Cortex of kidney (tissue), 1 donor: ENCODE measurements around the gene ANO8.
A peak's percentile ranks its signal among the peaks of the same experiment; 100 is the strongest.
"Not testable (repeated sequence)": the region's sequence is repeated elsewhere in the genome, so short reads cannot be mapped to it uniquely, and the experiment has no call there.

Experiments
- DNase-seq: peaks from one replicate; lab custom pipeline; 2025; lab: John Stamatoyannopoulos, UW

Gene ANO8

DNA sequence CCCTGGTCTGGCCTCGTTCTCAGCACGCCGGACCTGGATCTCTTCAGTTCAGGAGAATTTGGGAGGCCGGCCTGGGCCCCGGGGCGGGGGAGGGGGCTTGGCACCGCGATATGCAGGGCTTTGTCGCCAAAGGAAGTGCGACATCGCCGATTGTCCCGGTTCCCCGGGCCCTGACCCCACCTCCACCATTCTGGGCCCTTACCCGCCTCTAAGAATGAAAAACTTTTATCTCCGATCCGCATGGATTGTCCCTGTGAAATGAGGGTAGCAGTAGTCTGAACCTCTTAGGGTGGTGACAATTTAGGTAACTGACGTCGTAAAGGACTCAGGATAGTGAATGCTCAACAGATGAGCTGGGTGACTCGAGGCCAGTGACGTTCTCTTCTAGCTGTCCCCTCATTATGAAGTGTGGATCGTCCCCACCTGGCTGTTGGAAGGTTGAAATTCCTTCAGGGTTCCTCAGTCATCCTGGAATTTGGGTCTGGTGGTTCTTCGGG is 24.6 kb downstream of the ANO8 start:
- DNase-seq, result no peak

DNA sequence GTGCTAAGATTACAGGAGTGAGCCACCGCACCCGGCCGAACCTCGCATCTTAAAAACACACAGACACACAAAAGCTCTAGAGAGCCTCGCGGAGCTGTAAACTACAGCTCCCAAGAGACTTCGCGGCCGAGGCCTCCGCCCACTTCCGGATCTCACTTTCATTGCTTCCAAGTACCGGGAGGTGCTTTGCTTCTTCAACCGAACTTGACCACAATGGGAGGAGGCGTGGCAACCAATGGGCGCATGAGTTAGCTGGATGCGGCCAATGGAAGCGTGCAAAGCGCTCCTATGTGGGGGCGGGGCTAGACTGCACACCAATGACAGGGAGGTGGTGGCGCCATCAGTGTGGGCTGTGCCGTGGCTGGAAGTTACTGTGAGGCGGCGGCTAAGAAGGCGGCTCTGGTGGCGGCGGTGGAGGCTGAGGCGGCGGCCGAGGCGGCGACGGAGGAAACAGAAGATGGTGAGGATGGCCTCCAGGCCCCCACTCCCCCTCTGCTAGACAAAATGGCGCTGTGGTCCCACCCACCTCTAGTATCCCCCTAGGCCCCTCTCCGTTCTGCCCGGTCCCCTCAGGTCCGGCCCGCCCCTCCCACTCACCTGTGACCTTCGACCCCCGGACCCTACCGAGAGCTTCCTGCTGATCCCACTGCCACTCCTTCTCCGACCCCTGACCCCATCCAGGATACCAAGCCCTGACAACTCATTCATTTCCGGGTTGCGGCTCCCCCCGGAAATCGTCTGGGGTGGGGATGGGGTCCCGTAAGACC is 25.3 kb downstream of the ANO8 start, which contains the start of gene DDA1:
Gene DDA1, plus strand, starts transcription at position 366 of the 767 bp plus-strand sequence. Its CDS starts 92 bp downstream, at position 458.
- no peak for DNase-seq

DNA sequence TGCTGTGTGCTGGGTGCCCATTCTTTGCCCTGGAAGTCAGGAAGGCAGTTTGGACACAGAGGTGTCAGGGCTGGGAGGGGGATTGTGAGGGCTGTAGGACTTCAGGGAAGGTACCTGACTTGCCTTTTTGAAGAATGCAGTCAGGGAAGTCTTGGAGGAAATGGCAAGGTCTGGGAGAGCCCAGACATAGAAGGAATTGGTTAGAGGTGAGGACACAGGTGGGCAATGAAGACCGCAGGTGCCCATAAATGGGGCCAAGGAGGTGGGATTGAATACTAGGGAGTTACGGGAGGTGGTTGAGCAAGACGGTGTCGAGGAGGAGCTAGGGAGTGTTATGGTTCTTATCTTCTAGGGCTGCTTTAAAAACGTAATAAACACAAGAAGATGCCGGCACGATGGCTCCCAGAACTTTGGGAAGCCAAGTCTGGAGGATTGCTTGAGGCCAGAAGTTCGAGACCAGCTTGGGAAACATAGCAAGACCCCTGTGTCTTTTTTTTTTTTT is 26.7 kb downstream of the ANO8 start:
- DNase-seq, result no peak

DNA sequence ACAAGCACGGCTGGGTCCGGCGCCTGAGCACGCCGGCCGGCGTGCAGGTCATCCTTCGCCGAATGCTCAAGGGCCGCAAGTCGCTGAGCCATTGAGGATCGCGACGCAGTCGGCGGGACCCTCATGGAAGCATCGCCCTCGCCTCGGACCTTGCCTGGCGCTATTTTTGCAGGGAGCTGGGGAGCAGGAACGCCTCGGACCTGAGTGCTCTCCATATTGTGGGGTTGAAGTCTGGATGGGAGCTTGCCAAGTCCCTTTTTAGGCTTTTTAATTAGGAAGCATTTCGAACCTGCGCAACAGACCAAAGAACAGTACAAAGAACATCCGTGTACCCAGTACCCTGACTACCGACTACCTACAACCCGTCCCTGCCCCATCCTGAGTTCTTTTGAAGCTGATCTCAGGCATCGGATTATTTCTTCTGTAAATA is 28.4 kb downstream of the ANO8 start:
- no peak for DNase-seq

DNA sequence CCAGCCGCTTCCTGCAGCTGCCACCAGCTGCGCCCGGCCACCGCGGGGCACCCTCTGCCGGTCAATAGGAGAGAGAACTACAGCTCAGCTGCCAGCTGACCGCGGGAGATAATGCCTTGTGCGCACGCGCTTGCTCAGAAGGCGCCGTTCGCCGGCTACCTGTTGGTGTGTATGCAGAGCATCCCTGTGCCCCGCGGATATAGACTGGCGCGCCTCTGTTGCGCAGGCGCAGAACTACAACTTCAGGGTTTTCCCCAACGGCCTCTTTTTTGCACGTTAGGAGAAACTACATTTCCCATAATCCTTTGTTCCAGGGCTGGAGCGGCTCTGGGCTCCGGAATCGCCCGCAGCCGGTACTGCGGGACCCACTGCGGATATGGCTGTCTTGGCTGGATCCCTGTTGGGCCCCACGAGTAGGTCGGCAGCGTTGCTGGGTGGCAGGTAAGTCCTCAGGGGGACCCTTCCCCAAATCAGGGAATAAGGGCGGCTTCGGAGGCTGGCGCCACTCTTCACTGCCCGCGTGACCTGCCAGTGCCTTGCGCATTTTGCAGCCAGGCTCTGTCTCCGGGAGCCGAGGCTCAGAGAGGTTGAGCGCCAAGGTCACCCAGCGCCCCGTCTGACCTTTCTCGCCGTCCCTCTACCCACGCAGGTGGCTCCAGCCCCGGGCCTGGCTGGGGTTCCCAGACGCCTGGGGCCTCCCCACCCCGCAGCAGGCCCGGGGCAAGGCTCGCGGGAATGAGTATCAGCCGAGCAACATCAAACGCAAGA is 29.0 kb downstream of the ANO8 start, which contains the start of gene MRPL34:
Gene MRPL34, plus strand, starts transcription at position 356 of the 768 bp plus-strand sequence. Its CDS starts 21 bp downstream, at position 377.
- peak; percentile 90 for DNase-seq

DNA sequence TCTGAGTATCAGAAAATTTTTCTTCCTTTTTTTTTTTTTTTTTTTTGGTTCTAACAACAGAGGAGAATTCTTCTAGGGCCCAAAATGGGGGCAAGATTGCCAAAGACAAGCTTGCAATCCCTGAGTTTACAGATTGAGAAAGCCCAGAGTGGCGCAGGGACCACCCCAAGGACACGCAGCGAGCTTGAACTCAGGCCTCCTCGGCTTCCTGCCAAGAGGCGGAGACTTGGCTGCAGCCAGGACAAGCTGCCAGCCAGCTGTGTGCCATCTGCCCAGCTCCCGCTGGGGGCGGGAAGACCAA is 29.5 kb downstream of the ANO8 start:
- DNase-seq, result no peak

DNA sequence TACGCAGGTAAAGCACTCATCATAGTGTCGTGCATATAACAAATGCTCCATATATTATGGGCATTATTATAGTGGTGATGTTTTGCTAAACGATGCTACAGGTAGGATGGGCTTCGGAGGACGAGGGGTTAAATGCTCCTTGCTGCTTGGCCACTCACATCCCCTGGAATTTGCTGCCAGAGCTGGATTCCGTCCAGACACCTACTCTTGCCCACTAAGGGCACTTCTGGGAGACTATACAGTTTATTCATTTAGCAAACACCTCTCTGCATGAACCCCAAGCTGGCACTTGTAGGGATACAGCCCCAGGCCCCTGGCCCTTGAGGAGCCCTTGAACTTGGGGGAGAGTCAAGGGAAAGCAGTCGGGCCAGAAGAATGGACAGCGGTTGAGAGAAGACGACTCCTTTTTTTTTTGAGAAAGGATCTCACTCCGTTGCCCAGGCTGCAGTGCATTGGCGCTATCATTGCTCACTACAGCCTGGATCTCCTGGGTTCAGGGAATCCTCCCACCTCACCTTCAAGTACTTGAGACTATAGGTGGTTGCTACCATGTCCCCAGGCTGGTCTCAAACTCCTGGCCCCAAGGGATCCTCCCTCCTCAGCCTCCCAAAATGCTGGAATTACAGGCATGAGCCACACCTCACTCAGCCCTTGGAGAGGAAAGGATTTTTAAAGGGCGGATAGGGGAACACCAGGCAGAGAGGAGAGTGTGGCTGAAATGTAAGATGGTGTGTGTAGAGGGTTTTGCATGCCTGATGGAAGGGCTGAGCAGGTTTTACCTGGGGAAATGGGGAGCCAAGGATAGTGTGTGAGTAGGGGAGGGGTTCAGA is 30.1 kb downstream of the ANO8 start:
- no peak for DNase-seq

DNA sequence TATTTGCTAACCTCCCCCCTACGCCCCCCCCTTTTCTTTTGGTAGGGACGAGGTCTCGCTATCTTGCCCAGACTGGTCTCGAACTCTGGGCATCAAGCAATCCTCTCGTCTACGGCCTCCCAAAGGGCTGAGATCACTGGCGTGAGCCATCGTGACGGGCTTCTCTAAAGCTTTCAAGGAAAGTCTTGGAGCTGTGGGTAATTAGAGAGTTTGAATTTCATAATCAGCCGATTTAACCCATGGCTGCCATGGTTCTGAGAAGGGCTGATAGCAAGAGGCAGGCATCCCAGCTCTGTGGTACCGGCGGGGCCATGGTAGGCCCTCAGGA is 30.8 kb downstream of the ANO8 start:
- no peak for DNase-seq

DNA sequence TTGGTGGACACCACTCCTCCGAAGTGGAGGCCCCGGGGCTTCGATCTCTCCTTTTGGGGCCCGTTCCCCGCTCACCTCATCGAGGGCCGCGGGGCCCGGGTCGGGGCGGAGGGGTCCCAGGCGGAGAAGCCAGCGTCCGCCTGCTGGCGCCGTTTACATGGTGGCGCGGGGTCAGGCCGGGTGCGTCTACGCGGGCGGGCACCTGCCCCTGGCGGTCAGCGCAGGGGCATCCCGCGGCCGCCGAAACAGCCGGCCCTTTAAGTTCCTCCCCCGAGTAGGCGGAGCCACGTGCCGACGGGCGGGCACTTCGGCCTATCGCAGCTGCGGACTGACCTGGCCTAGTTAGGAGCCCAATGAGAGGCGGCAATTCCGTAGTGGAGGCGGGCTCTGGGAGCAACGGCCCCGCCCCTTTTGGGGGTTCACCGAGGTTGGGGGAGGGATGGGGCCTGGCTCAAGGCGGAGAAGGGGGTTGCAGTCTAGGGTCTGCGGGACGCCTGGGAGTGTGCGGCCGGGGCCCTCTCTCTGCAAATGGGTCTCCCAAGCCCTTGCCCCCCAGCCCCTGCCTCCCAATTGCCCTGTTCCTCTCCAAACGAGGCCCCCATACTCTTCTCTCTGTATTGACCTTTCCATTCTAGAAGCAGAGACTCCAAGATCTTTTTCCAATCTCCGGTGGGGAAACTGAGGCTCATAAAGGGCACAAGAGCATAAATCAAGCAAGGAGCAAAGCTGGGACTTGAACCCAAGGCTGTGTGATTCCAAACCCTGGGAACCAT is 31.3 kb downstream of the ANO8 start, which contains the start of gene ABHD8:
Gene ABHD8, minus strand, starts transcription at position 259 of the 773 bp plus-strand sequence. CDS start 1,809 bp downstream, outside the sequence.
- no peak for DNase-seq

DNA sequence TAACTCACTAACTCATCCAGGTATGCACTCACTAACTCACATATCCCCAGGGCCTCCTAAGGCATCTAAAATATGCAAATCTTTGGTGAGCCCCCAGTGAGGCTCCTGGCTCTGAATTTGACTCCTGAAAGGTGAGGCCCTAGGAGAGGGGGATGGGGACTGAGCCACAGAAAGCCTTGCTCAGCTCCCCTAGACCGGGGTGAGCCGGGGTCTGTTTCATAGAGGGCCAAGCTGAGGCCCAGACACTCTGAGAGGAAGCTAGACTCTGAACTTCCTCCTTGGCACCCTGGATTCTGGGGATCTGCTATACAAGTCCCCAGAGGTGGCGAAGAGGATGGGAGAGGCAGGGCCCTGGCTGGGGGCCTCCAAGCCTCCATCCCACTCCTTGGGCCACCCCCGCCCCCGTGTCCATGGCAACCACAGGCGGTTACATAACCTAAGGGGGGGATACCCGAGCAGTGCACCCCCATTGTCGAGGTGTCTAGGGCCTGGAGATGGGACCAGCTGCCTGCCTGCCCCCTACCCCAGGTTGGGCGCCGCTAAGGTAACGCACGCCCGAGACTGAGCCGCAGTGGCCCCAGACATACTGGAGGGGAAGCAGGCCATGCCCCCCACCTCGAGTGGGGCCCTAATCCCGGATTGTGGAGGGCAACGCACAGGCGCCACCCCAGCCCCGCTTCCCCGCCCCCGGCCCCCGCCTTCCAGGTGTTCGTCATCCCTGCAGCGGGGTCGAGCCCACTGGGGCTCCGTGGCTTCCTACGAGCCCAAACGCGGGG is 32.1 kb downstream of the ANO8 start:
- no peak for DNase-seq

DNA sequence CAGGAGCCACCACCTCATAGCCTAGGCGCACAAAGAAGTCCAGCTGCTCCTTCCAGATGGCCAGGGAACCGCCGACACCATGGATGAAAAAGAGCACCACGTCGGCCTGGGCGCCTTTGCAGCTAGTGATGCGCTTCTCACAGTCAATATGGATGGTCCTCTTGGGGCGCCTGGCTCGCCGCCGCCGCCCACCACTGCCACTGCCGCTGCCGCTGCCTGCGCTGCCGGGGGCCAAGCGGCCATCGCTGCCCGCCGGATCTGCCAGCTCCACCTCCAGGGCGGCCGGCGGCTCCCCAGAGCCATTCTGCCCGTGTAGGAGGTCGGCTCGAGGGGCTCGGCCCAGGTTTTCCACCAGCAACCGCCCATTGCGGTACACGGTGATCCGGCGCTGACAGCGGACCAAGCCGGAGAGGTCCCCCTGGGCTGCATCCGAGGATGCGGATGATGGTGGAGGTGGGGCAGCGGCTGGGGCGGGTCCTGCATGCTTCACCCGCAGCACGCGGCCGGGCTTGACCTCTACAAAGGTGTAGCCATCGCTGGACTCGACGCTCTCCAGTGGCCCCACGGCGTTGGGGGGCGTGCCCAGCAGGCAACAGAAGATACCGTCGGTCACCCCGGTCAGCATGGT is 33.5 kb downstream of the ANO8 start:
- DNase-seq, result no peak

DNA sequence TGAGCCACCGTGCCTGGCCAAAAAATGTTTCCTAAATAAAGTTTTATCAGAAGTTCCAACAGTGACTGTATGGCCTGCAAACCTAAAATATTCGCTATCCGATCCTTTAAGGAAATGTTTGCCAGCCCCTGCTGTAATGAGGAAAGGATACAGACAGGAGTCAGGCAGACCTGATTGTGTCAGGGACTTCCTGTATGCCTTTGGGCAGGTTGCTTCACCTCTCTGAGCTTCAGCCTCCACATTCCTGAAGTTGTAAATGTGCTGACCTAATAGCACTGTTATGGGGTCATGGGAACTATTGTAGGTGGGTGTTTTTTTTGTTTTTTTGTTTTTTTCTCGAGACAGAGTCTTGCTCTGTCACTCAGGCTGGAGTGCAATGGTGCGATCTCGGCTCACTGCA is 37.7 kb downstream of the ANO8 start:
- DNase-seq, result no peak

DNA sequence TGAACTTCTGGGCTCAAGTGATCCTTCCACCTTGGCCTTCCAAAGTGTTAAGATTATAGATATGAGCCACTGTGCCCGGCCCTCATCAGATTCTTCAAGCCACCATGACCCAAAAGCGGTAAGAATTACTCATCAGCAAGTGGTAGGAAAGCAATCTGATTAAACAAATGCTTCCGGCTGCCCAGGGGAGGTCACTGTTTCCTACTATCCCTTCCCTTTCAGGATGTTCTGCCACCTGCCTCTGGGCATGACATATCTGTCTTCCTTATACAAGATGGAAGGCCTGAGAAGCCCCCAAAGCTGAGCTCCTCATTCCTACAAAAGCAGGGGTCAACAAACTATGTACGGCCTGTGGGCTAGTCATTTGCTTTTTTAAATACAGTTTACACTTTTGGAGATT is 38.4 kb downstream of the ANO8 start:
- DNase-seq, result no peak

DNA sequence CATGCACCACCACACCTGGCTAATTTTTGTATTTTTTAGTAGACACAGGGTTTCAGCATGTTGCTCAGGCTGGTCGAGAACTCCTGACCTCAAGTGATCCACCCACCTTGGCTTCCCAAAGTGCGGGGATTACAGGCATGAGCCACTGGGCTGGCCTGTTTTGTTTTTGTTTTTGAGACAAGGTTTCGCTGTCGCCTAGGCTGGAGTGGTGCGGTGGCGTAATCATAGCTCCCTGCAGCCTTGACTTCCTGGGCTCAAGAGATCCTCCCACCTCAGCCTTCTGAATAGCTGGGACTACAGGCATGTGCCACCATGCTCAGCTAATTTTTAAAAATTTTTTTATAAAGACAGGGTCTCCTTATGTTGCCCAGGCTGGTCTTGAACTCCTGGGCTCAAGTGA is 39.1 kb downstream of the ANO8 start:
- DNase-seq, result not testable (repeated sequence)

DNA sequence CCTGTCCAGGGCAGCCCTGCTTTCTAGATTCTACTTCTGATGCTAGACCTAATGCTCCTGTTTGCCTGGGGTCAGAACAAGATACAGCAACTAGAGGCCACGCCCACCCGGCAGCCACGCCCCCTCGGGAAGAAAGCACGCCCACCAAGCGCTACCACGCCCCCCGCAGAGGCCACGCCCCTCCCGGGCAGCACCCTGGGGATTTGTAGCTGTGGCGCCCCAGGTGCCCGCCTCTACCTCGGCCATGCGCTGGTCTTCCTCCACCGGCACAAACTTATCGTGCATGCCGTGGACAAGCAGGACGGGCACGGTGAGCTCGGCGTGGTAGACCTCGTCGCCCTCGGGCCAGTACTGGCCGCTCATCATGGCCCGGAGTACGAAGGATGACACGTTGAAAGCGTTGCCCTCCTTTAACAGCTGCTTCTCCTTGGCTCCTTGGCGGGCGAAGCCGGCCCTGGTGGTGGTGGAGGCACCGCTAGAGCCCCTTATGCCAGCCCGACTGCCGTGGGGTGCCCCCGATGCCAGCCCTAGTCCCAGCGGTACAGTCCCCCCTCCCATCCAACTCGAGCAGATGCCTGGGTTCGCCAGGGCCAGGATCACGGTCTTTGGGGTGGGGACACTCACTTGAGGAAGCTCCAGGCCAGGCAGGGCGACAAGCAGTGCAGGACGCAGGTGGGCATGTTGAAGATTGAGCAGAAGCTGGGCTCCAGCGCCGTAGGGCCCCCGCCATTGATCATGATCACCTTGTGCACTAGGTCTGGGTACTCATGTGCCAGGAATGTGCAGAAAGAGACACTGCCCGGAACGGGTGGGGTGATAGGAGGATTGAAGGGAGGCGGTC is 40.4 kb downstream of the ANO8 start:
- no peak for DNase-seq

DNA sequence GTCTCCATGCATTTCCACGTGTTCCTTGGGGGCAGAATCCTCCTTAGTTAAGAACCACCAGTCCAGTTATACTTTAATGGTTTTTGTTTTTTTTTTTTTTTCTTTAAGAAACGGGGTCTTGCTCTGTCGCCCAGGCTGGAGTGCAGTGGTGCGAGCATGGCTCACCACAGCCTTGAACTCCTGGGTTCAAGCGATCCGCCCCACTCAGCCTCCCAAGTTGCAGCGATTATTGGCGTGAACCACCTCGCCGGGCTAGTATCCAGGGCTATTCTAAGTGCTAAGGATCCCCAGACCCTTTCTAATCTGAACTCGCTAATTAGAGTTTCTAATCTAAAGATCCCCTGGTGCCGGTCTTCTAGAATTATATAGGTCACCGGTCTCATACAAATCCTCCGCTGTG is 41.0 kb downstream of the ANO8 start:
- no peak for DNase-seq

DNA sequence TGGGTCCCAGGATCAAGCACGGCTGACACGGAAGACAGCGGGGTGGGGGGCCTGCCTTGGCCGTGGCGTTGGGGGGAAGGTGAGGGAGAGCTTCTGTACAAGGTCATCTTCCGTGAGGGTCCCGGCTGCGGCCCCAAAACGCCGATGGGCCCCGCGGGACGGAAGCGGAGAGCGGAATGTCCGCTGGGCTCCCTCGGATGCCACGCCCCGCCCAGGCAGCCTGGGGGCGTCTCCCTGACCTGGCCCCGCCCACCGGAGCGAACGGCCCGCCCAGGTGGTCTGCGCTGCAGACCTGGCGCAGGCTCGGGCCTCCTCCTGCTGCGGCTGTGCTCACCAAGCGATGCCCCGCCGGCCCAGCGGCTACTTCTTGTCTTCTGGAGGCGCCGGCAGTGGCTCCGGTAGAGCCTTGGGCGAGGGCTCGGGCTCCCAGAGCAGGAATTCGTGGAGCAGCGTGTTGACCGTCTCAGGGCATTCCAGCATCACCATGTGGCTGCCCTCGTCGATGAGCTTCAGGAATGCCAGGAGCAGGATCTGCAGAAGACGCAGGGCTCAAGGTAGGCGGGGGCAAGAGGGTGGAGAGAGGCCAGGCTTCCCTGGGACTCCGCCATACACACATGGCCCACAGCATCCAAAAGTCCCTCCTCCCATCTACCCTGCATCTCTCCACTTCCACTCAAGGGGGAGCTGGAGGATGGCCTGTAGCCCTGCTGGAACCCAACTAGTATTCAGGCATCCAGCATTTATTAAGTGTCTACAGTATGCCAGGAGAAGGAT is 42.2 kb downstream of the ANO8 start:
- DNase-seq, result no peak

DNA sequence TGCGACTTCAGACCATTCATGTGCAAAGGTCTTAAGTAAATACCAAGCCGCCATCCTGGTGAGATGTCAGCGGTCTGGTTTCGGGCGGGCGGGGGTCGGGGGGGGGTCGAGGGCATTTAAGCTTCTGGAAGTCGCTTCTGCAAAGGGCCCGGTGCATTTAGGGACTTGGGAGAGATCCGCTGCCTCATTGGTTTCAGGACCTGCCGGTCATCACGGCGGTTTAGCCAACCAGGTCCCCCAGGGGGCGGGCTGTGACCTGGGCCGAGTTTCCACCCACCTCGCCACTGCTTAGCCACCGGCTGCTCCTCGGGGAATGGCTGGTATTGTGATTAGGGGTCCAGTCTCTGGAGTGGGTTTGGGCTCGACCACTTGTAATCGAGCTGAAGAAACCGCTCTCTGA is 45.2 kb downstream of the ANO8 start:
- DNase-seq, result no peak
